ENCODE data around the gene LAGE3.
"Not testable (repeated sequence)": the region's sequence is repeated elsewhere in the genome, so short reads cannot be mapped to it uniquely, and the experiment has no call there.

Gene LAGE3

DNA sequence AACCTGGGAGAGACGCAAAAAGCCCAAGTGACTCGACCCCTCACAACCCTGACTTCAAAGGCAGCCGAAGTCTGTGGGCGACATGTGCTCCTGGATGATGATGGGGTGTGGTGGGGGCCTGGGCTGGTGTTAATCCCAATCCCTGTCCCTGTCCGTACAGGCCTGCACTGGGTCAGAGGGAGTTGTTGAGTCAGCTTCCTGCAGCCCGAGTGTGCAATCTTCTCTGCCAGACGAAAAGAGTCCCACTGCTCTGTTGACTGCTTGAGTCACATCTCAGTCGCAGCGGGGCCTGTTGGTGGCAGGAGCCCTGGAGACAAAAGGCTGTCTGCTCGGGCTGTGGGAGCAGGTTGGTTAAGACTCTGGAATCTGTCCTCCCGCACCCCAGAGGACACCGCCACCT, 26.7 kb upstream of the LAGE3 start:
- no CpG with 5 or more reads among the region's 12 CpGs for WGBS (ENCODE audit: extremely low coverage, insufficient coverage, low lambda C conversion rate)
- Histone ChIP-seq H2BK15ac (replicated peaks; ENCODE audit: low read depth) (no peak overlapping the region), H3K4me2 (ENCODE audit: low read length) (no peak overlapping the region), H3K79me1 (ENCODE audit: low read length) (no peaks in the 10 kb centered on the region), H2BK5ac (ENCODE audit: low read length) (no peak overlapping the region), H3K36me3 (ENCODE audit: control insufficient read depth, insufficient read depth, low read length) (no peaks in the 10 kb centered on the region), H3K27ac (ENCODE audit: low read depth, low read length) (no peak overlapping the region), H4K5ac (ENCODE audit: low read length) (no peak overlapping the region), H3K79me2 (ENCODE audit: control insufficient read depth, insufficient read depth, low read length) (no peaks in the 10 kb centered on the region), H3K56ac (ENCODE audit: low read length) (no peak overlapping the region), H3K18ac (ENCODE audit: low read length) (no peak overlapping the region), H4K8ac (ENCODE audit: low read depth, low read length) (no peak overlapping the region), H3K4me3 (ENCODE audit: low read length) (no peak overlapping the region), H2BK120ac (ENCODE audit: low read depth, low read length) (no peak overlapping the region), H3K27me3 (ENCODE audit: insufficient read depth, low read length, poor library complexity) (no peaks in the 10 kb centered on the region), H3K9ac (ENCODE audit: low read length) (no peak overlapping the region), H3K23ac (ENCODE audit: low read length) (no peak overlapping the region), H3K4ac (ENCODE audit: low read depth, low read length) (no peak overlapping the region), H3K4me1 (ENCODE audit: control insufficient read depth, low read depth, low read length) (no peaks in the 10 kb centered on the region), H2AK5ac (ENCODE audit: low read length) (no peak overlapping the region)
- no peak for DNase-seq

DNA sequence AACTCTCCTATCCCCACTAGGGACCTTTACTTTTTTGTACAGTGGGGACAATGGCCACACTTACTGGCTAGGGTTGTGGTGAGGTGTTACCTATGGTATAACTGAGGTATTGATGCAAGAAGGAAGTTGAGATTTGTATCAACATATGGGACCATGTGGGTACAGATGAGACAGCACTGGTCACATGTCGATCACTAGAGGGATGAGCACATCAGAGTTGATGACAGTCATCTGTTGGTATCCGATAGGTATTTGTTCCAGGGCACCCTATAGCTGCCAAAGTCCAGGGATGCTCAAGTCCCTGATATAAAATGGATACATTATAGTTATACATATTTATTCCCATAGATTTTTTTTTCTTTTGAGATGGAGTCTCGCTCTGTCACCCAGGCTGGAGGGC, 23.9 kb upstream of the LAGE3 start:
- H3K36me3 ChIP-seq (ENCODE audit: control insufficient read depth, insufficient read depth, low read length): no peaks in the 10 kb centered on the region
- no peaks in the 10 kb centered on the region for H3K27me3 ChIP-seq (ENCODE audit: insufficient read depth, low read length, poor library complexity)
- H2BK15ac ChIP-seq (replicated peaks; ENCODE audit: low read depth): no peak overlapping the region
- no peak overlapping the region for H4K8ac ChIP-seq (ENCODE audit: low read depth, low read length)
- no peak overlapping the region for H3K4me2 ChIP-seq (ENCODE audit: low read length)
- no peak overlapping the region for H2BK5ac ChIP-seq (ENCODE audit: low read length)
- no peak overlapping the region for H3K4me3 ChIP-seq (ENCODE audit: low read length)
- no peak overlapping the region for H3K4ac ChIP-seq (ENCODE audit: low read depth, low read length)
- H2BK120ac ChIP-seq (ENCODE audit: low read depth, low read length): no peak overlapping the region
- H4K5ac ChIP-seq (ENCODE audit: low read length): no peak overlapping the region
- DNase-seq: no peak
- WGBS (ENCODE audit: extremely low coverage, insufficient coverage, low lambda C conversion rate): no CpG with 5 or more reads among the region's 3 CpGs
- H3K18ac ChIP-seq (ENCODE audit: low read length): no peak overlapping the region
- no peak overlapping the region for H3K23ac ChIP-seq (ENCODE audit: low read length)
- no peak overlapping the region for H3K9ac ChIP-seq (ENCODE audit: low read length)
- H3K56ac ChIP-seq (ENCODE audit: low read length): no peak overlapping the region
- no peaks in the 10 kb centered on the region for H3K4me1 ChIP-seq (ENCODE audit: control insufficient read depth, low read depth, low read length)
- no peak overlapping the region for H2AK5ac ChIP-seq (ENCODE audit: low read length)
- H3K27ac ChIP-seq (ENCODE audit: low read depth, low read length): no peak overlapping the region
- no peaks in the 10 kb centered on the region for H3K79me2 ChIP-seq (ENCODE audit: control insufficient read depth, insufficient read depth, low read length)
- H3K79me1 ChIP-seq (ENCODE audit: low read length): no peaks in the 10 kb centered on the region

DNA sequence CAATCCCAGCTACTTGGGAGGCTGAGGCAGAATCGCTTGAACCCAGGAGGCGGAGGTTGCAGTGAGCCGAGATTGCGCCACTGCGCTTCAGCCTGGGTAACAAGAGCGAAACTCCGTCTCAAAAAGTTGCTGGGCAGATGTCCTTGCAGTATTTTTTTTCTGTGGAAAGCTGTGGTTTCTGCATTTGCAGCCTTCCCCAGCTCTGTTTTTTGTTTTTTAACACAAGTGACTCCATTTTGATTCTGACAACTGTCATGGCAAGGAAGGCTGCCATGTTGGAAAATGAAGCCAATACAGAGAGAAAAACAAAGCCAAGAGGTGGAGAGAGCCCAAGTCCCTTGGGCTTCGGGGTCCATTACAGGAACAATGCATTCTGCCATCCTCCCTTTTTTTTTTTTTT, 23.0 kb upstream of the LAGE3 start:
- no peaks in the 10 kb centered on the region for H3K27me3 ChIP-seq (ENCODE audit: insufficient read depth, low read length, poor library complexity)
- WGBS (ENCODE audit: extremely low coverage, insufficient coverage, low lambda C conversion rate): no CpG with 5 or more reads among the region's 8 CpGs
- no peak overlapping the region for H3K56ac ChIP-seq (ENCODE audit: low read length)
- H3K79me1 ChIP-seq (ENCODE audit: low read length): no peaks in the 10 kb centered on the region
- H2AK5ac ChIP-seq (ENCODE audit: low read length): no peak overlapping the region
- no peak overlapping the region for H4K5ac ChIP-seq (ENCODE audit: low read length)
- H3K4me1 ChIP-seq (ENCODE audit: control insufficient read depth, low read depth, low read length): no peaks in the 10 kb centered on the region
- H2BK5ac ChIP-seq (ENCODE audit: low read length): no peak overlapping the region
- no peak overlapping the region for H3K4me2 ChIP-seq (ENCODE audit: low read length)
- no peak overlapping the region for H2BK120ac ChIP-seq (ENCODE audit: low read depth, low read length)
- H3K4me3 ChIP-seq (ENCODE audit: low read length): no peak overlapping the region
- H3K36me3 ChIP-seq (ENCODE audit: control insufficient read depth, insufficient read depth, low read length): no peaks in the 10 kb centered on the region
- no peak overlapping the region for H4K8ac ChIP-seq (ENCODE audit: low read depth, low read length)
- H3K27ac ChIP-seq (ENCODE audit: low read depth, low read length): no peak overlapping the region
- no peaks in the 10 kb centered on the region for H3K79me2 ChIP-seq (ENCODE audit: control insufficient read depth, insufficient read depth, low read length)
- no peak overlapping the region for H3K9ac ChIP-seq (ENCODE audit: low read length)
- DNase-seq: no peak
- H3K18ac ChIP-seq (ENCODE audit: low read length): no peak overlapping the region
- H2BK15ac ChIP-seq (replicated peaks; ENCODE audit: low read depth): no peak overlapping the region
- H3K23ac ChIP-seq (ENCODE audit: low read length): no peak overlapping the region
- H3K4ac ChIP-seq (ENCODE audit: low read depth, low read length): no peak overlapping the region

DNA sequence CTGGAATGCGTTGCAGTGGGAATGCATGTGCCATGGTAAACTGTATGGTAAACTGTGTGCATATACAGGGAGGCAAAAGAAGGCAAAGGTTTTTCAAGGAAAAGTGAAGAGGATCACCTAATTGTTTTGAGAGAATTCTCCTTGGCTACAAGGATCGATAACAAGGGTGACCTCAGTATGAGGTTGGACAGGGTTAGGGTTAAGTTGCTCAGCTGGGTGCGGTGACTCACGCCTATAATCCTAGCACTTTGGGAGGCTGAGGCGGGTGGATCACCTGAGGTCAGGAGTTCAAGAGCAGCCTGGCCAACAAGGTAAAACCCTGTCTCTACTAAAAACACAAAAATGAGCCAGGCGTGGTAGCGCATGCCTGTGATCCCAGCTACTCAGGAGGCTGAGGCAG, 22.3 kb upstream of the LAGE3 start:
- H3K23ac ChIP-seq (ENCODE audit: low read length); H3K18ac ChIP-seq (ENCODE audit: low read length); H3K4me3 ChIP-seq (ENCODE audit: low read length); H3K9ac ChIP-seq (ENCODE audit: low read length); H3K27me3 ChIP-seq (ENCODE audit: insufficient read depth, low read length, poor library complexity); H3K4me2 ChIP-seq (ENCODE audit: low read length); H4K5ac ChIP-seq (ENCODE audit: low read length); H3K79me1 ChIP-seq (ENCODE audit: low read length); H3K4me1 ChIP-seq (ENCODE audit: control insufficient read depth, low read depth, low read length); H3K56ac ChIP-seq (ENCODE audit: low read length); H2BK15ac ChIP-seq (replicated peaks; ENCODE audit: low read depth); H3K36me3 ChIP-seq (ENCODE audit: control insufficient read depth, insufficient read depth, low read length); H2AK5ac ChIP-seq (ENCODE audit: low read length); H3K4ac ChIP-seq (ENCODE audit: low read depth, low read length); H4K8ac ChIP-seq (ENCODE audit: low read depth, low read length); H2BK5ac ChIP-seq (ENCODE audit: low read length); H2BK120ac ChIP-seq (ENCODE audit: low read depth, low read length); H3K27ac ChIP-seq (ENCODE audit: low read depth, low read length); DNase-seq; H3K79me2 ChIP-seq (ENCODE audit: control insufficient read depth, insufficient read depth, low read length): not testable (repeated sequence)
- WGBS (ENCODE audit: extremely low coverage, insufficient coverage, low lambda C conversion rate): no CpG with 5 or more reads among the region's 7 CpGs

DNA sequence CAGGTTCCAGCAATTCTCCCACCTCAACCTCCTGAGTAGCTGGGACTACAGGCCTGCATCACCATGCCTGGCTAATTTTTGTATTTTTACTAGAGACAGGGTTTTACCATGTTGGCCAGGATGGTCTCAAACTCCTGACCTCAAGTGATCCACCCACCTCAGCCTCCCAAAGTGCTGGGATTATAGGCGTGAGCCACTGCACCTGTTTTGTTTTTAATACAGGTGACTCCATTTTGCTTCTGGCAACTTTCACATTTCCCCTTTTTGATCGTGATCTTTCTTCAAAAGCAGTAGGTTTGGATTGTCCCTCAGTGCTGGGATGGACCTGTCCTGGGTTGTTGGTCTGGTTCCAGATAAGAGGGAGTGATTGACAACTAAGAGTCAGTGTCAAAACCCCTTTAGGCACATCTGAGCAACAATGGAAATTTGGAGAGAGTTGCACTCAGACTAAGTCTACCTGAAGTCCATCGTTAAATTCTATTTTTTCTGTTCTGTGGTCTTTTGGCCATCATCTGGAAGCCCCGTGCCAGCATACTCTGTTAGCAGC, 17.6 kb upstream of the LAGE3 start:
- H2AK5ac ChIP-seq (ENCODE audit: low read length); H3K79me1 ChIP-seq (ENCODE audit: low read length); H3K36me3 ChIP-seq (ENCODE audit: control insufficient read depth, insufficient read depth, low read length); H3K4me1 ChIP-seq (ENCODE audit: control insufficient read depth, low read depth, low read length); H2BK15ac ChIP-seq (replicated peaks; ENCODE audit: low read depth); H2BK120ac ChIP-seq (ENCODE audit: low read depth, low read length); H2BK5ac ChIP-seq (ENCODE audit: low read length); H3K4ac ChIP-seq (ENCODE audit: low read depth, low read length); H3K79me2 ChIP-seq (ENCODE audit: control insufficient read depth, insufficient read depth, low read length); H3K4me3 ChIP-seq (ENCODE audit: low read length); H4K8ac ChIP-seq (ENCODE audit: low read depth, low read length); H3K9ac ChIP-seq (ENCODE audit: low read length); H3K27me3 ChIP-seq (ENCODE audit: insufficient read depth, low read length, poor library complexity); H3K4me2 ChIP-seq (ENCODE audit: low read length); DNase-seq; H3K18ac ChIP-seq (ENCODE audit: low read length); H3K27ac ChIP-seq (ENCODE audit: low read depth, low read length); H3K56ac ChIP-seq (ENCODE audit: low read length); H3K23ac ChIP-seq (ENCODE audit: low read length); H4K5ac ChIP-seq (ENCODE audit: low read length): not testable (repeated sequence)
- WGBS (ENCODE audit: extremely low coverage, insufficient coverage, low lambda C conversion rate): no CpG with 5 or more reads among the region's 4 CpGs

DNA sequence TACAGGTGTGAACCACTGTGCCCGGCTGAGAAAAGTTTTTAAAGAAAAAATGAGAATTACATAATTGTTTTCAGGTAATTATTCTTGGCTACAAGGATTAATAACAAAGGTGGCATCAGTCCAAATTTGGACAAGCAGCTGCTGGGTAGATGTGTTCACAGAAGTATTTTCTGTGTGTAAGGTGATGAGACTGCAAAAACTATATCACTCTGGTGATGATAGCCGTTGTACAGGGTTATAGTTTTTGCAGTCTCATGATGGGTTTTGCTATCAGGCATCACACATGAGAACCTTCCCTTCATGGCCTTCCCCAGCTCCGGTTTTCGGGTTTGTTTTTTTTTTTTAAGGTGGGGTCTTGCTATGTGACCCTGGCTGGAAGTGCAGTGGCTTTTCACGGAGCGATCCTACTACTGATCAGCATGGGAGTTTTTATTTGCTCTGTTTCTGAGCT, 16.4 kb upstream of the LAGE3 start:
- Histone ChIP-seq H4K8ac (ENCODE audit: low read depth, low read length) (no peak overlapping the region), H3K23ac (ENCODE audit: low read length) (no peak overlapping the region), H3K4me2 (ENCODE audit: low read length) (no peak overlapping the region), H3K9ac (ENCODE audit: low read length) (no peak overlapping the region), H3K18ac (ENCODE audit: low read length) (no peak overlapping the region), H3K79me2 (ENCODE audit: control insufficient read depth, insufficient read depth, low read length) (no peaks in the 10 kb centered on the region), H4K5ac (ENCODE audit: low read length) (no peak overlapping the region), H2BK15ac (replicated peaks; ENCODE audit: low read depth) (no peak overlapping the region), H3K27ac (ENCODE audit: low read depth, low read length) (no peak overlapping the region), H3K4ac (ENCODE audit: low read depth, low read length) (no peak overlapping the region), H3K4me1 (ENCODE audit: control insufficient read depth, low read depth, low read length) (no peaks in the 10 kb centered on the region), H2BK120ac (ENCODE audit: low read depth, low read length) (no peak overlapping the region), H2AK5ac (ENCODE audit: low read length) (no peak overlapping the region), H3K36me3 (ENCODE audit: control insufficient read depth, insufficient read depth, low read length) (no peaks in the 10 kb centered on the region), H3K27me3 (ENCODE audit: insufficient read depth, low read length, poor library complexity) (no peaks in the 10 kb centered on the region), H3K56ac (ENCODE audit: low read length) (no peak overlapping the region), H3K4me3 (ENCODE audit: low read length) (no peak overlapping the region), H3K79me1 (ENCODE audit: low read length) (no peaks in the 10 kb centered on the region), H2BK5ac (ENCODE audit: low read length) (no peak overlapping the region)
- no CpG with 5 or more reads among the region's 6 CpGs for WGBS (ENCODE audit: extremely low coverage, insufficient coverage, low lambda C conversion rate)
- no peak for DNase-seq

Measured in mesendoderm (in vitro differentiated cells).